ENCODE results near the gene CRYBG2.

DNA sequence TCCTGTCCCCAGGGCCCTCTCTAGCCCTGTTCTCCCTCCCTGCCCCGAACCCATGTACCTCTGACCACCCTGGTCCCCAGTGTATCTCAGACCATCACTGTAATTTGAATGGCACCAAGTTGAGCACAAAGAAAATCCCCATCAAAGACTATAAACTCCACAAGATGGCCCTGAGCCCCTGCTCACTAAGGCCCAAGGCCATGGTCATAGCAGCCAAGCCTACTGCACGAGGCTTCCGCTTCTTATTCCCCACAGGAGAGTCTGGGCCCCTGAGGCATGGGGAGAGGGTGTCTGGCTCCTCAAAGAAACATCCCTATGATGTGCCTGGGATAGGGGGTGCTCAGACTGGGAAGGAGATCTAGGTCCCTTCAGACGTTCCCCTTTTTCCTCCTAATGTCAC, 14.1 kb upstream of the CRYBG2 start:
- TF ChIP-seq EZH2phosphoT487 (IDR thresholded peaks at IDR 0.05), result no peak
- TF ChIP-seq EZH2 (IDR thresholded peaks at IDR 0.05), result no peak

All from neural progenitor cell (in vitro differentiated cells).